ENCODE measurements around the gene RALB.
"Not testable (repeated sequence)": the region's sequence is repeated elsewhere in the genome, so short reads cannot be mapped to it uniquely, and the experiment has no call there.

Gene RALB

DNA sequence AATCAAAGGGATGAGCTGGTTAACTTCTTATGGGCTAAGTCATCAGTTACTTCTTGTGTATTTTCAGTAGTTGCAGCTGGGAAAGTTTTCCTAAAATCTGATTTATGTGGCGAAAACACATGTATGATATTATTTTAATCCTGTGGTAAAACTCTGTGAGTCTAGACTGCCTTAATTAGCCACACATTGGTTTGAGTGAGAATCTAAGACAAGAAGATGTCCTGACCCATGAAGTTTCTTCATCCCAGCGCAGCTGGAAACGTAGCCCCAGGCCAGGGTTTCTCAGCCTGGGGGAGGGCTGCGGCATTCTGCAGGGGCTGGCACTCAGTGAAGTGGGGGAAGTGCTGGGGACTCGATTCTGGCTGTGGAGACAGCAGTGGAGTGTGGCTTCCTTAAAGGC lies 48.6 kb downstream of the RALB start:
- H3K27me3 Mint-ChIP-seq: peaks cover 2% of the 10 kb centered on the region
- peaks cover 5% of the 10 kb centered on the region for H3K36me3 Mint-ChIP-seq
- peaks cover 14% of the 10 kb centered on the region for H3K4me1 Mint-ChIP-seq (ENCODE audit: low read depth)
- no peaks in the 10 kb centered on the region for H3K9me3 Mint-ChIP-seq (ENCODE audit: low read depth)
- no peak overlapping the region for H3K4me3 Mint-ChIP-seq
- no peak overlapping the region for H3K27ac Mint-ChIP-seq

DNA sequence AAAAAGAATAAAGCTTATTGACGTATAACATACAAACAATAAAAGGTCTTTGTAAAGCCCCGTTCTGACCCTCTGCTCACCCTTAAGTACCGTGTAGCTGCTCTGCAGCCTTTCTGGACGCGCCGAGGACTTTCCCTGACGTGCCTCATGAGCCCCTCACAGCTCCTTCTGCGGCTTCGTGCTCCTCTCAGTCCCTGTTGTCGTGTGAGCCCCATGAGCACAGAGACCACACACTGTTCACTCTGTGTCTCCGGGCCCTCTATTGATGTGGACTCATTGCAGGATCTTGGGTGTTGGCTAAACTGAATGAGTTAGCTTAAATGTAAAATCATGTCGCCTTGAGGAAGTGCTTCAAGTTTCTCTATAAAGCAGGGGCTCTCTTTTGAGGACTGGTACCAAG lies 49.6 kb downstream of the RALB start:
- Mint-ChIP-seq H3K4me1 (ENCODE audit: low read depth) (peaks cover 14% of the 10 kb centered on the region), H3K27me3 (peaks cover 2% of the 10 kb centered on the region), H3K4me3 (no peak overlapping the region), H3K36me3 (peaks cover 4% of the 10 kb centered on the region), H3K27ac (no peak overlapping the region), H3K9me3 (ENCODE audit: low read depth) (no peaks in the 10 kb centered on the region)

DNA sequence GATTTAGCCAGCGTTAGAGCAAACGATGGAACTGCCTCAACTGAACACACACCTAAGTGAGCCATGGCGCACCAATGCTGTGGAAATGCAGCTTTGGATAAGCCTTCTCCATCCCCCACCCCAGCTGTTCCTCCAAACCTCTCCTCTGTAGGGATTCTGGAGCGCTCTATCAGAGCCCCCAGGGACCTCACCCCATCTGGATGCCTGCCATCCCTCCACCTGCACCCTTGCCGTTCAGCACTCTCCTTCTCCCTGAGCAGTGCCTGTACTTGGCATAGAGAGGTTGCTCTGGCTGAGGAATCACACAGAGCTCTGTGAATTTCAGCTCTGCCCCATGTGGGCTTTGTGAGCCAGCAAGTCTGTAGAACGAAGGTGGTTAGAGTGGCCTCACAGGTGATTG lies 50.5 kb downstream of the RALB start:
- Mint-ChIP-seq H3K4me3 (peak overlapping the region; percentile 14), H3K27ac (no peak overlapping the region), H3K4me1 (ENCODE audit: low read depth) (peaks cover 14% of the 10 kb centered on the region), H3K9me3 (ENCODE audit: low read depth) (no peaks in the 10 kb centered on the region), H3K27me3 (peaks cover 2% of the 10 kb centered on the region), H3K36me3 (peaks cover 3% of the 10 kb centered on the region)

DNA sequence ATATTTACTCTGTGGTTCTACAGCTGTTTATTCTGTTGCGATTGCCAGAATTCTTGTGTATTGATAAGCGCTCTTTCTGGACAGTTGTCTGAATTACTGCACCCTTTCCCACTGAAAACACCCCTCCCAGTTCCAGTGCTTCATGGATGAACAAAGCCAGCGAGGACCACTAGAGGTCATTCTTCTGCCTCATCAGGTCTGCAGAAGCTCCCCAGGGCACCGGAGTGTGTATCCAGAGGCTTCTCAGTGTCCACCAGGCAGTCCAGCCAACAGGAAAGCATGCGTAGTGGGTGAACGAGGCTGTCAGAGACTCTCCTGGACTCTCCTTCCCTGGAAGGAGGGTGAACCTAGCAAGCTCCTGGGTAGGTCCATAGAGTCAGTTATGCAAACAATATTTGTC lies 52.6 kb downstream of the RALB start:
- no peak overlapping the region for H3K4me3 Mint-ChIP-seq
- H3K27me3 Mint-ChIP-seq: peaks cover 2% of the 10 kb centered on the region
- peaks cover 3% of the 10 kb centered on the region for H3K36me3 Mint-ChIP-seq
- H3K9me3 Mint-ChIP-seq (ENCODE audit: low read depth): no peaks in the 10 kb centered on the region
- peaks cover 14% of the 10 kb centered on the region for H3K4me1 Mint-ChIP-seq (ENCODE audit: low read depth)
- no peak overlapping the region for H3K27ac Mint-ChIP-seq

DNA sequence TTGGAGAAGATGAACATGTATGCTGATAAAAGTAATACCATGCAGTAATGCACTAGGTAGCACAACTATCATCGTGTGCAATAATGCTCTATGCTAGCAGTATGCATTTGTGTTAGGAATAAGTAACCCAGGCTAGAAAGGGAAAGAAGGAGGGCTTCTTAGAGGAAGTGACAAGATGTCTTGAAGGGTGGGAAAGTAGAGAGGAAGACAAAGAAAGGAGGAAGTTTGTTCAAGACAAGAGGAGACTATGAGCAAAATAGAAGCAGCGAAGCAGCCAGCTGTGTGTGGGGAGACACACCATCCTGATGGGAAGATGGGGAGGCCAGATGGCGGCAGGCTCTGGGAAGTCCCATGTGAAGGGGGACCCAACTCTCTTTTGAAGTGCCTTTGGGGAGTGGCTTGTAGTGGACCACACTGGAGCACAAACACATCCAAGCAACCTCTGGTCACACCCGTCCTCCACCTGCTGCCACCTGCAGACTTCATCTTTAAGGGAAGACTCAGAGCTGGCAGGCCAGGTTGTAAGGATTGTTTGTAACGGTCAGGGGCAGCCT lies 53.4 kb downstream of the RALB start:
- H3K36me3 Mint-ChIP-seq: peaks cover 3% of the 10 kb centered on the region
- no peak overlapping the region for H3K4me3 Mint-ChIP-seq
- H3K9me3 Mint-ChIP-seq (ENCODE audit: low read depth): no peaks in the 10 kb centered on the region
- no peak overlapping the region for H3K27ac Mint-ChIP-seq
- peaks cover 2% of the 10 kb centered on the region for H3K27me3 Mint-ChIP-seq
- H3K4me1 Mint-ChIP-seq (ENCODE audit: low read depth): peaks cover 14% of the 10 kb centered on the region

DNA sequence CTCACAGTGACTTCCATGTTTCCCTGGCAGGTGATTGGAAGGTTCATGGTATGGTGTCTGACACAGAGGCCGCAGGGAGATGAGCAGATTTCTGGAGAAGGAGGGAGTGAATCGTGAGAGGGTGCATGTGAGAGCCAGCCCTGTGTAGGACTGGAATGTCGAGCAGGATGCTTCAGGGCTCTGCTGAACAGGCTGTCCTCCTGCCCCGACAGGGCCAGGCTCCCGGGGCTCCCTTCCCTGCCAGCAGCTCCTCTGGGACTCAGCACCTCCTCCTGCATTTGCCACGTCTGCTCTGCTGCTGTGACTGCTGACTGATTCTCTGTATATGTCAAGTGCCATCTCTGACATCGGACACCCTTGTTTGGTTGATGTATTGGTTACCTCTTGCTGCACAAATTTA lies 54.8 kb downstream of the RALB start:
- peaks cover 2% of the 10 kb centered on the region for H3K27me3 Mint-ChIP-seq
- H3K27ac Mint-ChIP-seq: no peak overlapping the region
- H3K36me3 Mint-ChIP-seq: peaks cover 3% of the 10 kb centered on the region
- H3K9me3 Mint-ChIP-seq (ENCODE audit: low read depth): no peaks in the 10 kb centered on the region
- H3K4me1 Mint-ChIP-seq (ENCODE audit: low read depth): peaks cover 11% of the 10 kb centered on the region
- H3K4me3 Mint-ChIP-seq: no peak overlapping the region

DNA sequence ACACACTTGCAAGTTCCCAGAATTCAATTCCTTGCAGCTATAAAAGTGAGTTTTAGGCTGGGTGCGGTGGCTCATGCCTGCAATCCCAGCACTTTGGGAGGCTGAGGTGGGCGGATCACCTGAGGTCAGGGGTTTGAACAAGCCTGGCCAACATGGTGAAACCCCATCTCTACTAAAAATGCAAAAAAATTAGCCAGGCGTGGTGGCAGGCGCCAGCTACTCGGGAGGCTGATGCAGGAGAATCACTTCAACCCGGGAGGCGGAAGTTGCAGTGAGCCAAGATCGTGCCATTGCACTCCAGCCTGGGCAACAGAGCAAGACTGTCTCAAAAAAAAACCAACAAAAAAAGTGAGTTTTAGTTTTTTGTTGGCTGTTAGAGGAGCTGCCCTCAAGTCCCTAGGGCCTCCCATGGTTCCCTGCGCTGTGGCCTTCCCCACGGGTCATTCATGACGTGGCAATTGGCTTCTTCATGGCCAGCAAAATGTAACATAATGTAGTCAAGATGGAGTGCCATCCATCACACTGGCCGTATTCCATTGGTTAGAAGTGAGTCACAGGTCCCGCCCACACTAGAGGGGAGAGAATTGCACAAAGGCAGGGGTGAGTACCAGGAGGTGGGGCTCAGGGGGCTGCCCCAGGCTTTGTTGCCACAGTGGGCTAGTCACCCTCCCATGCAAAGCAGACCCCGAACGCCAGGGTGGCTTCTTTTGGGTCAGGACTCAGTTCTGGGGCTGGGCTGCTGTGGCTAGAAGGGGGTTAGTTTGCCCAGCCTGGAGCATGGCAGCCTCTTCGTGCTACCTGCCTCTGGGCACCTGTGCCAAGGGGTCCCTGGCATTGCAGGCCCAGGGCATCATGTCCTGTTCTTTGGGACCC lies 55.6 kb downstream of the RALB start:
- Mint-ChIP-seq H3K4me3 (no peak overlapping the region), H3K27me3 (peaks cover 2% of the 10 kb centered on the region), H3K9me3 (ENCODE audit: low read depth) (no peaks in the 10 kb centered on the region), H3K36me3 (peaks cover 3% of the 10 kb centered on the region), H3K4me1 (ENCODE audit: low read depth) (peaks cover 11% of the 10 kb centered on the region), H3K27ac (no peak overlapping the region)

DNA sequence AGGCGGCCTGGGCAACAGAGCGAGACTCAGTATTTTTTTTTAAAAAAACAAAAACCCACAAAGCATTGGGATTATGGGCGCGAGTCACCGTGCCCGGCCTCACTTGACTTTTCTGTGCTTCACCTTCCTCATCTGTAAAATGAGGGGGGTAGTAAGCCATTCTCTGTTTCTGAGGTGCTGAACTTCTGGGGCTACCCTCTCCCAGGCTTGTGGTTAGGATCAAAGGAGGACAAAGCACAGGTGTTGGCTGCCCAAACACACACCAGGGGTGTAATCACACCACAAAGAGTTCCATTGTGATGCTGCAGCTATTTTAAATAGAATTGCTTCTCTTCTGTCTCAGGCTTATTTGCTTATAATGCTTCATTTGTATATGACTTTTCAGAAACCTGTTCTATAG lies 57.5 kb downstream of the RALB start:
- H3K4me1 Mint-ChIP-seq (ENCODE audit: low read depth): peaks cover 24% of the 10 kb centered on the region
- no peak overlapping the region for H3K27ac Mint-ChIP-seq
- peaks cover 3% of the 10 kb centered on the region for H3K36me3 Mint-ChIP-seq

DNA sequence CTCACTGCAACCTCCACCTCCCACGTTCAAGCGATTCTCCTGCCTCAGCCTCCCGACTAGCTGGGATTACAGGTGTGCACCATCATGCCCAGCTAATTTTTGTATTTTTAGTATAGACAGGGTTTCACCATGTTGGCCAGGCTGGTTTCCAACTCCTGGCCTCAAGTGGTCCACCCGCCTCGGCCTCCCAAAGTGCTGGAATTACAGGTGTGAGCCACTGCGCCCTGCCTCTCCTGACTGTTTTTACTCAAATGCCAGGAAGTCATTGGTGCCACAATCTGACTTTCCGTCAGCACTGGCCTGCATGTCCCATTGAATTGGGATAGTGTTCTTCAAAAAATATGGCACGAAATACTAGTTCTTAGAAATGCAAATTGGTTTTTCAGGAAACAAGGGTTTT lies 58.2 kb downstream of the RALB start:
- not testable (repeated sequence) for H3K36me3 Mint-ChIP-seq; H3K27ac Mint-ChIP-seq; H3K4me3 Mint-ChIP-seq; H3K27me3 Mint-ChIP-seq; H3K9me3 Mint-ChIP-seq (ENCODE audit: low read depth)
- H3K4me1 Mint-ChIP-seq (ENCODE audit: low read depth): peaks cover 28% of the 10 kb centered on the region

More for the DNA sequence above, 57.5 kb downstream of the RALB start:
- Mint-ChIP-seq H3K4me3 (no peak overlapping the region), H3K9me3 (ENCODE audit: low read depth) (no peaks in the 10 kb centered on the region), H3K27me3 (peaks cover 2% of the 10 kb centered on the region)

DNA sequence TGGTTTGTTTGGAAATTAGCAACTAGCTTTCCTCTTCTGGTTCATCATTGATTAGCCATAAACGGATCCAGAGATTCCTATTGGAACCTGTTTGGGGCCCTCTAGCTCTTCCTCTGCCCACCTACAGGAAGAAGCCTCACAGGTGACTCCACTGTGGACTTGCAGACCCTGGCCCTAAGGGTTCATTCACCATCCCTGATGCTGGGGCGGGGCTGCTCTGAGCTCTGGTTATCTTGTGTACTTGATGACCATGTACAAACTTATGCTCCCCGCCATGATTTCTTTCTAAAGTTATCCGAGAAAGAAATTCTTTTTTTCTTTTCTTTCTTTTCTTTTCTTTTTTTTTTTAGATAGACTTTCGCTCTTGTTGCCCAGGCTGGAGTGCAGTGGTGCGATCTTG lies 59.4 kb downstream of the RALB start:
- Mint-ChIP-seq H3K9me3 (ENCODE audit: low read depth) (no peaks in the 10 kb centered on the region), H3K4me1 (ENCODE audit: low read depth) (peaks cover 28% of the 10 kb centered on the region), H3K4me3 (no peak overlapping the region), H3K27me3 (no peaks in the 10 kb centered on the region), H3K36me3 (no peaks in the 10 kb centered on the region), H3K27ac (no peak overlapping the region)

DNA sequence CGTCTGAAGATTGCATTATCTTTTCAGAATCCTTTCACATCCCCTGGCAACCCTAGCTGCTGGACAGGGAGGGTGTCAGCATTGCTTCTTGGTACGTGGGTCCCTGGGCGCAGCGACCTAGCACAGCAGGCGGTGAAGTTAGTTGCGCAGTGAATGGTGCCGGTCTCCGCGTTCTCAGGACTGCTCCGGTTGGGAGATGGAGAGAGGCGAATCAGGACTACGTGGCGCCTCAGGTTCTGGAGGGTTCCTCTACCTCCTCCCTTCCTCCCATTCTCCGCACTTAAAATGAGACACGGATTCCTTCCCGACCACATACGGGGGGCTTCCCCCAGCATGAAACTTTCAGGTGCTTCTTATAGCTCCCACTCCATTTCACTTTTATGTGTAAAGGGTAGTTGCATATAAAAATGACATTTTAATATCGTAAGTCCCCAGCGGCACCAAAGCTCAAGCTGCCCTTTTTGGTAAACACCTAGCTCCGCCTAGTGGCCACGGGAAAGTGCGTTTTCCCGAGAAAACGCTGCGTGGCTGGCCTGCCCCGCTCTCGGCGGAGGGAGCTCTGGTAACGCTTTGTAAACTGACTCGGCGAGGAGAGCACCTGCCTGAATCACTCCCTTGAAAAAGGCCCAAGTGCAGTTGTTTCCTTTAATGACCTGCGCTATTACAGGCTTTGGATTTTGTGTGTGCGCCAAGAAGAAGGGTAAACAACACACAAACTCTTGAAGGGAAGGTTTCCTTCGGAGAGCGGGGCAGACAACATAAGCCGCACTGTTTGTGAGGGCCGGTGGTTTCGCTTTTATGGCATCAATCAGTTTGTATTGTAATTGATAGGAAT lies 60.4 kb downstream of the RALB start:
- H3K9me3 Mint-ChIP-seq (ENCODE audit: low read depth): no peaks in the 10 kb centered on the region
- H3K36me3 Mint-ChIP-seq: no peaks in the 10 kb centered on the region
- H3K27ac Mint-ChIP-seq: peak overlapping the region; percentile 6
- peaks cover 28% of the 10 kb centered on the region for H3K4me1 Mint-ChIP-seq (ENCODE audit: low read depth)
- no peaks in the 10 kb centered on the region for H3K27me3 Mint-ChIP-seq
- peak overlapping the region; percentile 87 for H3K4me3 Mint-ChIP-seq

DNA sequence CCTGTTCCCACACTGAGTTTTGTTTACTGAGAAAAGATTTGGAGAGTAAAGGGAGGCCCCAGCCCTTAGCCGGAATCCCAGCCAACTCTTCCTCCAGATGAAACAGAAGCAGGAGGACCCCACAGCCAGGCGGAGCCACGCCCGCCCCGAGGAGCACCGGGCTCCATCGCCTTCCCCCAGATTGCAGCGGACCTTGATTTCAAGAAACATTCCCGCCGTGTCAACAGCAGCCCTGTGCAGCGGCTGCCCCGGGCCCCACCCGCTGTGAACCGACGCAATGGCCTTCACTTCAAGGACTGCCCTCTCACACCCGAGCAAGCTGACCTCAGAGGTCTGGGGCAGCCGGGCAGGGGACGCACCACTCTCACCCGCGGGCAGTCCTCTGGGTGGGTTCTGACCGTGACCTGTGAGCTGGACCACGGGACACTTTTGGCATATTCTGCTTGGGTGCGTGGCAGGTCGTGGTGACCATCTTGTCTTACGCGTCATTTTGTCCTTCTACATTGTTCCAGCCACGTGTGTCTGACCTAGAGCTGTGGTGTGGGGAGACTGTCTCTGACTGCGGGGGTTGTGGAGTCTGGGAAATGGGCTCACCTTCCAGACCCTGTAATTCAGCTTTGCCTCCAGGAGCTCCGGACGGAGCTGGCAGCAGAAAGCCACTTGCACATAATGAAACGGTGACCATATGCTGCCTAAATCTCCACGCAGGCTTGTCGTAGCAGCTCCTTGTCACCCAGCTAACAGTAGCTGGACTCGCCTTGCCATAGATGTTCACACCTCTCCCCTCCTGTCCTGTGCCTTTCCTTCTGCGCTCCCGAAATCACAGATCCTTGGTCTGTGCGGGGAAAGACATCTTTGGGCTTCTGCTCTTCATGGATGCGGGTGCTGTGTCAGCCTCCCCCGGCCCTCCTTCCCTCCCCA lies 61.3 kb downstream of the RALB start:
- Mint-ChIP-seq H3K4me1 (ENCODE audit: low read depth) (peaks cover 28% of the 10 kb centered on the region), H3K36me3 (no peaks in the 10 kb centered on the region), H3K27me3 (no peaks in the 10 kb centered on the region), H3K4me3 (peak overlapping the region; percentile 87), H3K9me3 (ENCODE audit: low read depth) (no peaks in the 10 kb centered on the region), H3K27ac (no peak overlapping the region)

DNA sequence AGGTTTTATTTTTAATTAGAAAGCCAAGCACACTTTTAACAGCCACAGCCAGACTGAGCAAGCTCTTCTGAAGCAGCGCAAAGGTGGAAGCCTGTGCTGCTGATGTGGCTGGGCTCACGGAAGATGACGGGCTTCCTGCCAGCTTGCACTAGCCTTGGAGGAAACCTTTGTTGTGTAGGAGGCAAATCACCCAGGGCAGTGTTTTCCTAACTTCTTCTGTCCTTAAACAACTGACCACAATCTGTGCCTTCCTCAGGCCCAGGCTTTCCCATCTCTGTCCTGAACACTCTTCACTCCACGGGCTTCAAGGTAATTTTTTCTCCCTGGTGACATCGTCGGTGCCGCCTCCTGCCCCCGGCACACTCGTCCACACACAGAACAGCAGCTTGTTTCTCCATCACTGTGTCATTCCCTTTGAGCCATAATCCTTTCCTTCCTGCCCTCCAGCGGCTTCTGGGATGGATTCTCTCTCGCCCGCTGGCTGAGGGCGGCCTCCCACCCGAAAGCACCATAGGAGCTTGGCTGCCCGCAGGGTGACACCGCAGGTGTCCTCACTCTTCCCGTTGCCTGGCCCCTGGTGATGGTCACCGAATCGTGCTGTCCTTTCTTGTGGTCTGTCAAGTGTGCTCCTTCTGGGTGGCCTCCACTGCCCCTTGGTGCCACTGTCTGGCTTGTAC lies 62.2 kb downstream of the RALB start:
- H3K27ac Mint-ChIP-seq: no peak overlapping the region
- no peaks in the 10 kb centered on the region for H3K36me3 Mint-ChIP-seq
- no peaks in the 10 kb centered on the region for H3K27me3 Mint-ChIP-seq
- peak overlapping the region; percentile 57 for H3K4me3 Mint-ChIP-seq
- peaks cover 28% of the 10 kb centered on the region for H3K4me1 Mint-ChIP-seq (ENCODE audit: low read depth)
- no peaks in the 10 kb centered on the region for H3K9me3 Mint-ChIP-seq (ENCODE audit: low read depth)

Data from activated naive CD8-positive, alpha-beta T cell (primary cell).